Activated CD4-positive, alpha-beta T cell treated with anti-CD3 and anti-CD28 coated beads, Interleukin-2, amount 50 U/mL, for 24 hours (primary cell): ENCODE results near the gene DR1.
A peak's percentile ranks its signal among the peaks of the same experiment; 100 is the strongest.

Source experiments
- DNase-seq, 2 donors: peaks; one replicate each; pipeline ENCODE4 v3.0.0-alpha.2; 2020; ENCODE audit warnings: low read depth in 1 of 2, low spot score in 1 of 2

The DR1 gene

DNA sequence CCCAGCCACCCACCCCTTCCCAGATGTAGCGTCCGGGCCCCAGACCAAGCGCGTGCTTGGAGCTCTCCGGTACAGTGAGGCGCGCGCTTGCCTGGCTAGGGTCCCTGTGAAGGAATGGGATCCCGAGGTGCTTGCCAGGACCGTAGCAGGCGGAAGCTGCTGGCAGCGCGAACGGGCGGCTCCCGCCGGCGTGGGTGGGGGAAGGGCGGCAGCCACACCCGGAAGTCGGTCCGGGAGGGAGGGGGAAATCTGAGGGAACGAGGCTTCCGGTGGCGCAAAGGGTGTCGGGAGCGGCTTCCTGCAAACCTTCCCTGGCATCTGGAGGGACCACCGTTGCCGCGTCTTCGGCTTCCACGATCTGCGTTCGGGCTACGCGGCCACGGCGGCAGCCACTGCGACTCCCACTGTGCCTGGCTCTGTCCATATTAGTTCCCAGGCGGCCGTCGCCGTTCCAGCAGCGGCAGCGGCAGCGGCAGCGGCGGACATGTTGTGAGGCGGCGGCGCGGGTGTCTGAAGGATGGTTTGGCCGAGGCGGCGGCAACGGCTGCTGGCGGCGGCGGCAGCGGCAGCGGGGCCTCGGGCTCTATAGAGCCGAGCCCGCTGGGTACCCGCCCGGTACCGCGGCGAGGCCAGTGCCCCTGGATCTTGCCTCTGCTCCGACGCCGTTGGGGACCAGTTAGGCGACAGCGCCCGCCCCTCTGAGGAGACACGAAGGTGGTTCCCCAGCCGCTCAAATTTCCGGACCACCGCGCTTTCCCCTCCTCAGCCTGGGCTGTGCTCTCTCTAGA lies at the start of gene DR1:
Gene DR1 (plus strand): TSS at position 275 of the 788 bp plus-strand sequence. CDS start 739 bp downstream, outside the sequence.
- peak; percentile 86 to 91 for DNase-seq

GRCh38 chr1:93296555-93297154 lies 49.1 kb upstream of the DR1 start:
- DNase-seq, result no peak

GRCh38 chr1:93301131-93301530 lies 44.6 kb upstream of the DR1 start:
- no peak for DNase-seq

- no peak for DNase-seq
These were observed 43.6 kb upstream of the DR1 start for GRCh38 chr1:93302078-93302477.

DNA sequence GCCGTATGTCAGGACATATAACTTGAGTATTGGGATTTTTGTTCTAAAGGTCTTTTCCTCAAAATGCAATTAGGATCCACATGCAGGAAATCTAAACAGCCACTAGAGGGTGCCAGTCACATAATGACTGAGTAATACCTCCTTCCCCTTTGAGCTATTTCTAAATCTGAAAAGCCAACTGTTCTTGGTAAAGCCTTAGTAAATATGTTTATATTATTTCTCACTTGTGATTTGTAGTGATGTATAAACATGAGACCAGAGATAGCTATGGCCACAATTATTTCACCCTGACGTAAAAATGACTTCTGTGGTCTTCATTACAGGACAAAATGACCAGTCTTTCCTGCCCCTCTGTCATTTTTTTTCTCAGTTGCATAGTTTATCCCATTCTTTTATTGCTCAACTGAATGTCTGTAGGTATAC lies 41.0 kb upstream of the DR1 start:
- peak in 1 of 2 donors; percentile 46 for DNase-seq

GRCh38 chr1:93306920-93307319 lies 38.8 kb upstream of the DR1 start:
- no peak for DNase-seq

GRCh38 chr1:93313026-93313425 lies 32.7 kb upstream of the DR1 start:
- DNase-seq, result no peak

- DNase-seq, result no peak
These were observed 28.5 kb upstream of the DR1 start for GRCh38 chr1:93317207-93317606.

GRCh38 chr1:93317943-93318342 lies 27.8 kb upstream of the DR1 start:
- no peak for DNase-seq

DNA sequence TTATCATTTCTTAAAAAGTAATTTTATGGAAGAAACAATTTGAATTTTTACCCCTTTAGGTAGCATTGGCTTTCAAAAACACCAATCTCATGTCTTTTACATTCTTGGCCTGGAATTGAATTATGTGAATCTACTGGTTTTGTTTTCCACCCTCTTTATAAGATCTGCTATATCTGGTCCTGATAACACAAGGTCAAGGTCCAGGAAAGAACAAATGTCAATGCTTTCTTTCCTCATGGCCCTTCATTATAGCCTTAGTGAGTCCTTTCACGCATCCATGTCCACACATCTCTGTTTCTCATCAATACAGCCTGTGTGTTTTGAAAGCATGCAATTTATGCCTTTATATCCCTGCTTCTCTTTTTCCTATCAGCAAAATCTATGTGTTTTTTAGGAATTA lies 24.0 kb upstream of the DR1 start:
- no peak for DNase-seq

GRCh38 chr1:93322349-93322748 lies 23.4 kb upstream of the DR1 start:
- no peak for DNase-seq

- no peak for DNase-seq
These were observed 22.4 kb upstream of the DR1 start for GRCh38 chr1:93323185-93323820.

- no peak for DNase-seq
These were observed 20.9 kb upstream of the DR1 start for GRCh38 chr1:93324486-93325464.

DNA sequence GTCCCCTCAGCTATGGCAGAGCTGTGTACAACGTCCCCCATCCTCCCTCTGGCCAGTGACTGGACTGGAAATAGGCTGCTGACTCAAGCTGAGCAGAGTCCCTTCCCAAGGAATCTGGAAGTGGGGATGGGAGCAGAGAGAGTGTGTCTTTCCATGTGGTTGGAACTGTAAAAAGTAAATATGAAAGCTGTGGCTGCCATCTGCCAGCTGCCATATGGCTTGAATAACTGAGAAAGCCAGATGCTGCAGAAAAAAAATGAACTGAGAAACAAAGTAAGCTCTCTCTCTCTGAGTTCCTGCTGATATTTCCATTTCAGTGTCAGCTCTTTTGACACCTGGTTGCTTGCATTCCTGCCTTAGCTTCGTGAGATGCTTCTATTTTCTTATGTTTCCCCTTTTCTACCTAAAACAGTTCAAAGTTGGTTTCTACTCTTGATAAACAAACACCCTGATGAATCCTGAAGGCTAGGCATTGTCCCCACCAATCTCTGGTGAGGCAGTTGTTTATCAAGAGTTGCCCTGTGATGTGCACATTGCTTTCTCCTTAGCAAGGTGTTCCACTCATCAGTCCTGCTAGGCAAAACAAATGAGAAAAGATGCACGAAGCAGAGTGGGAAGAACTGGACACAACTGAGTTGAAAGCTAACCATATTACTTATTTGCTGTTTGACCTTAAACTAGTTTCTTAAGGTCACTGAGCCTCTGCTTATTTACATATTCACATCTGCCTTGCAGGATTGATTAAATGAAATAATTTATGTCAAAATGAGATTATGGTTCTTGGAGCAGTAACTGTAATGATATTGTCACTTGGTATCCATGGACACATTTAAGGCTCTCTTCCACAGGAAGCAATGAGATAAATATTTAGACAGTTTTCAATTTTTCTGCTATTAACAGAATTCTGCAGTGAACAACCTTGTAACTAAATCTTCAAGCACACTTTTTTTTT lies 16.6 kb upstream of the DR1 start:
- DNase-seq, result no peak

GRCh38 chr1:93330196-93330595 lies 15.5 kb upstream of the DR1 start:
- DNase-seq, result no peak

- no peak for DNase-seq
These were observed 15.1 kb upstream of the DR1 start for GRCh38 chr1:93330617-93331016.

DNA sequence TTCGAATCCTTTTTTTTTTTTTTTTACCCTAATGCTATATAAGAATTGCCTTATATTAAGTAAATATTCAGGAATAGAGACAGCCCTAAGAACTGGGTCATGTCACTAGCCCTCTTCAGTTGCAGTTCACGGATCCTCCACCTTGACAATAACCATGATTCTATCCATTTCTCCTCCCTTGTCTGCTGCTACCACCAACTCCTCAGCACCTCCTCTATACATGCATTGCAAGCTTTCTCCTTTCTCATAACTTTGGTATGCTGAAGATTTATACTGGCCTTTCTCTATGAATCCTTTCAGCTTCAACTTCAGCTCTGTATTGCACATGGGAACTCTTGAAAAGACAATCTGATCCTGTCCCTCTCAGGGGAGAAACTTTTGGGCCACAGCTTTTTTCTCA lies 14.3 kb upstream of the DR1 start:
- no peak for DNase-seq

DNA sequence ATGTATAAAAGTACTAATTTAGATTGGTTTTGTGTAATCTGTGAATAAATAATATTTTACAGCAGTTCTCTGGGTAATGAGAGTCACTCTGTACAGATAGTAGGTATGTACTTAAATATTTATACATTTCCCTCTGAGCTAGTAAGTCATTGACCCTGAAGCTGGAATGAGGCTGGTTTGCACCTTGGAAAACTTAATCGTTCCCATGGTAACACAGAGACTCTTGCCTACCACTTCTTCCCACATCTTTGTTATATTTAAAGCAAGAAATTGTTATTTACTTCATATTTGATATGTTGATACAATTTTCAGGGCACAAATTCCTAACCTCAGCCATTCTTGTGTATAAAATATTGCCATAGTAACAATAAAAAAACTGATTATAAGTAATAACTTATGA lies 13.3 kb upstream of the DR1 start:
- no peak for DNase-seq

- DNase-seq, result no peak
These were observed 7.1 kb upstream of the DR1 start for GRCh38 chr1:93338387-93339146.
